HEK293 (cell line): Measurements from ENCODE around the gene TASOR2.

Source experiments
- CTCF ChIA-PET: fragments of 350-600 bp; formaldehyde crosslinking; extraction: SDS; loops from one replicate; lab custom pipeline; 2021; ENCODE audit warnings: antibody characterized with exemption; lab: Yijun Ruan, JAX
- POLR2A ChIA-PET: fragments of 300-600 bp; formaldehyde crosslinking; extraction: SDS; loops from one replicate; lab custom pipeline; 2020; ENCODE audit warnings: antibody characterized with exemption, inconsistent platforms; lab: Yijun Ruan, JAX
- H3K27ac ChIP-seq: fragments of 200-500 bp; sonication (Bioruptor generic); 2 replicates; pipeline ENCODE4 v1.5.1; 2014; ENCODE audit warnings: low read depth, low read length, control low read depth, inconsistent platforms; ENCODE audit errors: extremely low read depth
- H3K36me3 ChIP-seq, 2 experiments: fragments of 200-500 bp in 1 of 2; sonication (Bioruptor generic) in 1 of 2; 1 replicate in 1 of 2; 2 replicates in 1 of 2; pipeline ENCODE4 v1.5.1; 2014 to 2017; ENCODE audit warnings: inconsistent platforms in 2 of 2, low read length in 2 of 2; ENCODE audit not compliant: control insufficient read depth in 2 of 2, insufficient read depth in 1 of 2
- H3K4me1 ChIP-seq: fragments of 200-500 bp; sonication (Bioruptor generic); 2 replicates; pipeline ENCODE4 v1.5.1; 2014; ENCODE audit warnings: mild to moderate bottlenecking, low read length, inconsistent platforms; ENCODE audit not compliant: control insufficient read depth, insufficient read depth
- H3K4me3 ChIP-seq: 2 replicates; pipeline ENCODE4 v1.5.1; 2011; ENCODE audit warnings: low read depth, mild to moderate bottlenecking, control low read depth, low read length, moderate library complexity
- H3K9me3 ChIP-seq: fragments of 200-500 bp; sonication (Bioruptor generic); 2 replicates; pipeline ENCODE4 v1.5.1; 2014; ENCODE audit warnings: low read depth, low read length, inconsistent platforms; ENCODE audit not compliant: control insufficient read depth, insufficient read depth
- EGR2 ChIP-seq: fragments of 450-650 bp; formaldehyde crosslinking; IDR thresholded peaks from 2 replicates; pipeline ENCODE4 v1.5.1; 2016; ENCODE audit warnings: low read depth, missing biosample characterization, missing genetic modification characterization
- KLF1 ChIP-seq: fragments of 450-650 bp; formaldehyde crosslinking; IDR thresholded peaks from 2 replicates; pipeline ENCODE4 v1.5.1; 2016; ENCODE audit warnings: missing biosample characterization, missing genetic modification characterization
- OSR2 ChIP-seq: fragments of 450-650 bp; formaldehyde crosslinking; IDR thresholded peaks from 2 replicates; pipeline ENCODE4 v1.5.1; 2016; ENCODE audit warnings: missing biosample characterization, missing genetic modification characterization
- SP7 ChIP-seq: fragments of 450-650 bp; formaldehyde crosslinking; IDR thresholded peaks from 2 replicates; pipeline ENCODE4 v1.5.1; 2016; ENCODE audit warnings: missing biosample characterization, missing genetic modification characterization
- ZFHX2 ChIP-seq: fragments of 450-650 bp; formaldehyde crosslinking; conservative IDR thresholded peaks from 2 replicates; pipeline ENCODE4 v1.5.1; 2016; ENCODE audit warnings: missing biosample characterization, missing genetic modification characterization
- ZFP69B ChIP-seq: fragments of 450-650 bp; formaldehyde crosslinking; IDR thresholded peaks from 2 replicates; pipeline ENCODE4 v1.5.1; 2016; ENCODE audit warnings: missing biosample characterization, missing genetic modification characterization
- ZNF311 ChIP-seq: fragments of 450-650 bp; formaldehyde crosslinking; IDR thresholded peaks from 2 replicates; pipeline ENCODE4 v1.5.1; 2017; ENCODE audit warnings: missing biosample characterization, missing genetic modification characterization, borderline replicate concordance
- ZNF585B ChIP-seq: fragments of 450-650 bp; formaldehyde crosslinking; IDR thresholded peaks from 2 replicates; pipeline ENCODE4 v1.5.1; 2016; ENCODE audit warnings: missing biosample characterization, missing genetic modification characterization
- ZNF600 ChIP-seq: fragments of 450-650 bp; formaldehyde crosslinking; IDR thresholded peaks from 2 replicates; pipeline ENCODE4 v1.5.1; 2016; ENCODE audit warnings: missing biosample characterization, missing genetic modification characterization
- ZNF660 ChIP-seq: fragments of 450-650 bp; IDR thresholded peaks from 2 replicates; pipeline ENCODE4 v1.5.1; 2018; ENCODE audit warnings: missing biosample characterization, mild to moderate bottlenecking, missing genetic modification characterization
- ZNF747 ChIP-seq: fragments of 450-650 bp; formaldehyde crosslinking; IDR thresholded peaks from 2 replicates; pipeline ENCODE4 v1.5.1; 2016; ENCODE audit warnings: missing biosample characterization, missing genetic modification characterization
- ZNF76 ChIP-seq: fragments of 450-650 bp; formaldehyde crosslinking; IDR thresholded peaks from 2 replicates; pipeline ENCODE4; 2016; ENCODE audit warnings: low read depth, missing biosample characterization, missing genetic modification characterization, borderline replicate concordance
- ZNF768 ChIP-seq: fragments of 450-650 bp; formaldehyde crosslinking; IDR thresholded peaks from 2 replicates; pipeline ENCODE4 v1.5.1; 2018; ENCODE audit warnings: missing biosample characterization, mild to moderate bottlenecking, missing genetic modification characterization
- TF ChIP-seq, protein P1 (sequence below): fragments of 450-650 bp; formaldehyde crosslinking; IDR thresholded peaks from 2 replicates; pipeline ENCODE4 v1.5.0; 2017; ENCODE audit warnings: missing biosample characterization, missing genetic modification characterization, borderline replicate concordance
- TF ChIP-seq, protein P2 (sequence below): fragments of 450-650 bp; formaldehyde crosslinking; IDR thresholded peaks from 2 replicates; pipeline ENCODE4 v1.5.1; 2016; ENCODE audit warnings: missing biosample characterization, missing genetic modification characterization
- TF ChIP-seq, protein P3 (sequence below): fragments of 450-650 bp; formaldehyde crosslinking; IDR thresholded peaks from 2 replicates; pipeline ENCODE4 v1.5.1; 2016; ENCODE audit warnings: missing biosample characterization, missing genetic modification characterization
- TF ChIP-seq, protein P4 (sequence below): fragments of 450-650 bp; formaldehyde crosslinking; IDR thresholded peaks from 2 replicates; pipeline ENCODE4 v1.5.1; 2016; ENCODE audit warnings: missing biosample characterization, missing genetic modification characterization
- TF ChIP-seq, protein P5 (sequence below): fragments of 450-650 bp; formaldehyde crosslinking; IDR thresholded peaks from 2 replicates; pipeline ENCODE4 v1.5.1; 2016; ENCODE audit warnings: missing biosample characterization, missing genetic modification characterization

The TASOR2 gene

DNA sequence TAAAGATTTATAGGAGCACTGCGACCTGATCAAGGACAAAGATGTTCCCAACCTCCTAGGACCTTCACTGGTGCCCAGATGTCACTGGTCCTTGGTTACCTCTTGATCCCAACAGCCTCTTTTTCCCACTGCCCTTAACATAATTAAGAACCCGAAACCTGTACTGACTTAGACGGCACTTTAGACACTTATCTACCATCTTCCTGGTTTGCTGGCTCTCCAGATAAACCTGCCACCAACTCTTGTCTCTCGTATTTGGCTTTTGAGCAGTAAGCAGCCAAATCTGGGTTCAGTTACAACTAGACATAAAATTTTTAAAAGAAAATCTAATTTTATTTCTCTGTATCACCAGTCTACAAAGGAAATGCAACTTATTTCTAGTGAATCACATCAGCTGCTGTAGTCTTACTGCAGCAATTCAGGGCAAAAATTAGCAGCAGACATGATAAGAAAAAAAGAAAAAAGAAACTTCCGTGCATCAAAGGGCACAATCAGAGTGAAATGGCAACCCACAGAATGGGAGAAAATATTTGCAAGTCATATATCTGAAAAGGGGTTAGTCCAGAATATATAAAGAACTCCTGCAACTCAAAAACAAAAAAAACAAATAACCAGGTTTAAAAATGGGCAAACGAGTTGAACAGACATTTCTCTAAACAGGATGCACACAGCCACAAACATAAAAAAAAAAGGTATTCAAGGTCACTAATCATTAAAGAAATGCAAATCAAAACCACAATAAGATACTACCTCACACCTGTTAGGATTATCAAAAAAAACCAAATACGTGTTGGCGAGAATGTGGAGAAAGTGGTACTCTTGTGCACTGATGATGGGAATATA is 27.7 kb upstream of the TASOR2 start:
- H3K9me3 ChIP-seq, result no peaks in the 10 kb centered on the region
- ChIA-PET POLR2A (no interaction called here), CTCF (interaction anchor here (0.6 kb wide), 1 partner anchor 26 kb away, joined by 6 read pairs; no protein-coding TSS in a partner anchor)
- H3K36me3 ChIP-seq, result no peaks in the 10 kb centered on the region
- no peaks in the 10 kb centered on the region; the same call in 1 of the 2 replicates for H3K4me1 ChIP-seq
- no peak overlapping the region for H3K27ac ChIP-seq
- TF ChIP-seq, protein P1, sequence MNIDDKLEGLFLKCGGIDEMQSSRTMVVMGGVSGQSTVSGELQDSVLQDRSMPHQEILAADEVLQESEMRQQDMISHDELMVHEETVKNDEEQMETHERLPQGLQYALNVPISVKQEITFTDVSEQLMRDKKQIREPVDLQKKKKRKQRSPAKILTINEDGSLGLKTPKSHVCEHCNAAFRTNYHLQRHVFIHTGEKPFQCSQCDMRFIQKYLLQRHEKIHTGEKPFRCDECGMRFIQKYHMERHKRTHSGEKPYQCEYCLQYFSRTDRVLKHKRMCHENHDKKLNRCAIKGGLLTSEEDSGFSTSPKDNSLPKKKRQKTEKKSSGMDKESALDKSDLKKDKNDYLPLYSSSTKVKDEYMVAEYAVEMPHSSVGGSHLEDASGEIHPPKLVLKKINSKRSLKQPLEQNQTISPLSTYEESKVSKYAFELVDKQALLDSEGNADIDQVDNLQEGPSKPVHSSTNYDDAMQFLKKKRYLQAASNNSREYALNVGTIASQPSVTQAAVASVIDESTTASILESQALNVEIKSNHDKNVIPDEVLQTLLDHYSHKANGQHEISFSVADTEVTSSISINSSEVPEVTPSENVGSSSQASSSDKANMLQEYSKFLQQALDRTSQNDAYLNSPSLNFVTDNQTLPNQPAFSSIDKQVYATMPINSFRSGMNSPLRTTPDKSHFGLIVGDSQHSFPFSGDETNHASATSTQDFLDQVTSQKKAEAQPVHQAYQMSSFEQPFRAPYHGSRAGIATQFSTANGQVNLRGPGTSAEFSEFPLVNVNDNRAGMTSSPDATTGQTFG (tag by site-specific recombination), result no peak
- TF ChIP-seq OSR2 (no peak), ZNF585B (tag by site-specific recombination) (no peak), ZNF311 (tag by site-specific recombination) (no peak), ZFP69B (tag by site-specific recombination) (no peak), ZNF660 (no peak)
- TF ChIP-seq, protein P2, sequence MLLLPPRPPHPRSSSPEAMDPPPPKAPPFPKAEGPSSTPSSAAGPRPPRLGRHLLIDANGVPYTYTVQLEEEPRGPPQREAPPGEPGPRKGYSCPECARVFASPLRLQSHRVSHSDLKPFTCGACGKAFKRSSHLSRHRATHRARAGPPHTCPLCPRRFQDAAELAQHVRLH, result no peak
- no peak overlapping the region for H3K4me3 ChIP-seq

DNA sequence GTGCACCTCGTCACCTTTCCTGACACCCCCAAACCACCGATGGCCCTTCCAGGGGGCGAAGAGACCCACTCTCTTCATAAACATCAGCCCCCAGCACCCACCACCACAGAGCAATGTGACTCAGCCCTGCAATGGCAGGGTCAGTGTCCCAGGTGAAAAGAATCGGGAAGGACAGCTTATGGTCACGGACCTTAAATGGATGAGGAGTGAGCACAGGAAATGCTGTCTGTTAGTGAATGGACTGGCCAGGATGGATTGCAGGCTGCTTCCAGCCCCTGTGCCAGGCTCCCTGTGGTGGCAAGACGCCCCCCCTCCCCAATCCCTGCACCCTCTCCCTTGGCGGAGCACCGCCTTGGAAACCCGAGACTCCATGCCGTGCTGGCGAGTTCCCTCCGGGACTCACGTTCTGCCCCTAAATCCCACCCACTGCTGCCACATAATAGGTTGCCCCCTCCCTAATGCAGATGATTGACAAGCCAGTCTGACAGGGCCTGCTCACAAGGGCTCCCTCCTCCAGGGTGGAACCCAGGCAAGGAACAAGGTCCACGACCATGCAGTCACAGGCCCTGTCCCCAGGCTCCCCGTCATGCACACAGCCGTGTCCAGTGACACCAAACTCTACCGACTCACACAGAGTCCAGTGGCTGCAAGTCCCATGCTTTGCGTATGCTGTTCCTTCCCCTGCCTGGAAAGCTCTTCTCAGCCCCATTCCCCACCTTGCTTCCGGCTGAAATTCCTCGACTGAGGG is 25.6 kb upstream of the TASOR2 start:
- CTCF ChIA-PET, result interaction anchor here (0.6 to 0.9 kb wide), 2 partner anchors 29 to 118 kb away, joined by 3 to 5 read pairs; no protein-coding TSS in a partner anchor
- POLR2A ChIA-PET, result no interaction called here
- Histone ChIP-seq H3K4me3 (no peak overlapping the region), H3K9me3 (no peaks in the 10 kb centered on the region), H3K27ac (no peak overlapping the region), H3K36me3 (no peaks in the 10 kb centered on the region), H3K4me1 (peaks cover 13% of the 10 kb centered on the region)
- TF ChIP-seq ZNF600 (tag by site-specific recombination) (peak; percentile 64), ZNF76 (tag by site-specific recombination) (no peak), ZNF768 (no peak)
- TF ChIP-seq, protein P3, sequence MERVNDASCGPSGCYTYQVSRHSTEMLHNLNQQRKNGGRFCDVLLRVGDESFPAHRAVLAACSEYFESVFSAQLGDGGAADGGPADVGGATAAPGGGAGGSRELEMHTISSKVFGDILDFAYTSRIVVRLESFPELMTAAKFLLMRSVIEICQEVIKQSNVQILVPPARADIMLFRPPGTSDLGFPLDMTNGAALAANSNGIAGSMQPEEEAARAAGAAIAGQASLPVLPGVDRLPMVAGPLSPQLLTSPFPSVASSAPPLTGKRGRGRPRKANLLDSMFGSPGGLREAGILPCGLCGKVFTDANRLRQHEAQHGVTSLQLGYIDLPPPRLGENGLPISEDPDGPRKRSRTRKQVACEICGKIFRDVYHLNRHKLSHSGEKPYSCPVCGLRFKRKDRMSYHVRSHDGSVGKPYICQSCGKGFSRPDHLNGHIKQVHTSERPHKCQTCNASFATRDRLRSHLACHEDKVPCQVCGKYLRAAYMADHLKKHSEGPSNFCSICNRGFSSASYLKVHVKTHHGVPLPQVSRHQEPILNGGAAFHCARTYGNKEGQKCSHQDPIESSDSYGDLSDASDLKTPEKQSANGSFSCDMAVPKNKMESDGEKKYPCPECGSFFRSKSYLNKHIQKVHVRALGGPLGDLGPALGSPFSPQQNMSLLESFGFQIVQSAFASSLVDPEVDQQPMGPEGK (tag by site-specific recombination), result 0 out of 2 replicates have a peak, but pooled peaks have one; percentile 7

DNA sequence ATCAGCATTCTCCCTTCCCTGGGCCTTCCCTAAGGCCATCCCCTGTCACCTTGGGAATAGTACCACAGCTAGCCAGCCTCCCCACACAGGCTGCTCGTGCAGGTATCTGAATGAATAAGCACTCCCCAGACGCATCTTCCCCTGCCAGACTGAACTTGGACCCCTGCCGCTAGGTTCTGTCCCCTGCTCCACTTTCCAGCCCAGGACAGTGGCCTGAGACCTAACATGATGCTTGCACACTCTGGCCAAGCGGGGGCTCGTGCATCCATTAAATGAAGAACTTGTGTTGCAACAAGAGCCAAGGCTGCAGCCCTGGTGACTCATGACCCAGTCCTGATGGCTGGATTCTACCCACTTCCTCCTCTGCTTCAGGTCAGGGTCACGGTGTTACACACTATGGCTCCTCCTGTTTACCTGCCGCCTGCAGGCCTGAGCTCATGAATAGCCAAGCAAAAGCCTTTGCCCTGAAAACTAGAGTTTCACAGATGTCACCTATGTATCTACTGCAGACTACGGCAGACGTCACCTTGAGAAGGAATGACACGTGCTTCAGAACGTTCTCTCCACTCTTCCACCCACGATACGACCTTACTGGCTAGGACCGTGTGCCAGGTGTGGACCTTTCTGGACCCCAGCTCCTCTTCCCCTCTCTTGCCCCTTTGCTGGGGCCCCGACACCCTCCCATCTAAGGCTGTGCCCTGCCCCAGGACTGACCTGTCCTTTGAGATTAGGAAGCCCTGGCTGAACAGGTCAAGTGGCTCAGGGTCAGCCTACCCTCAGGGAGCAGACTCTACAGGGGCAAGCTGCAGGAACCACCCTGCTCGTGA is 24.7 kb upstream of the TASOR2 start:
- peaks cover 19% of the 10 kb centered on the region for H3K4me1 ChIP-seq
- H3K36me3 ChIP-seq, result no peaks in the 10 kb centered on the region
- ChIA-PET POLR2A (interaction anchor here (0.6 to 1.1 kb wide), 2 partner anchors 29 to 31 kb away, joined by 3 read pairs; no protein-coding TSS in a partner anchor), CTCF (interaction anchor here (0.6 to 1.1 kb wide), 3 partner anchors 30 to 119 kb away, joined by 3 to 5 read pairs (median 4); no protein-coding TSS in a partner anchor)
- H3K4me3 ChIP-seq, result no peak overlapping the region
- H3K9me3 ChIP-seq, result no peaks in the 10 kb centered on the region
- H3K27ac ChIP-seq, result no peak overlapping the region
- TF ChIP-seq SP7 (tag by site-specific recombination), result no peak
- TF ChIP-seq ZFHX2 (tag by site-specific recombination), result peak; percentile 38; the same call in 1 of the 2 replicates
- TF ChIP-seq, protein P4, sequence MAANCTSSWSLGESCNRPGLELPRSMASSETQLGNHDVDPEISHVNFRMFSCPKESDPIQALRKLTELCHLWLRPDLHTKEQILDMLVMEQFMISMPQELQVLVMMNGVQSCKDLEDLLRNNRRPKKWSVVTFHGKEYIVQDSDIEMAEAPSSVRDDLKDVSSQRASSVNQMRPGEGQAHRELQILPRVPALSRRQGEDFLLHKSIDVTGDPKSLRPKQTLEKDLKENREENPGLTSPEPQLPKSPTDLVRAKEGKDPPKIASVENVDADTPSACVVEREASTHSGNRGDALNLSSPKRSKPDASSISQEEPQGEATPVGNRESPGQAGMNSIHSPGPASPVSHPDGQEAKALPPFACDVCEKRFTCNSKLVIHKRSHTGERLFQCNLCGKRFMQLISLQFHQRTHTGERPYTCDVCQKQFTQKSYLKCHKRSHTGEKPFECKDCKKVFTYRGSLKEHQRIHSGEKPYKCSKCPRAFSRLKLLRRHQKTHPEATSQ, result no peak
- no peak for TF ChIP-seq ZNF747 (tag by site-specific recombination)
- TF ChIP-seq KLF1 (tag by site-specific recombination), result no peak
- peak; percentile 45; the same call in 1 of the 2 replicates for TF ChIP-seq EGR2 (tag by site-specific recombination)
- TF ChIP-seq, protein P5, sequence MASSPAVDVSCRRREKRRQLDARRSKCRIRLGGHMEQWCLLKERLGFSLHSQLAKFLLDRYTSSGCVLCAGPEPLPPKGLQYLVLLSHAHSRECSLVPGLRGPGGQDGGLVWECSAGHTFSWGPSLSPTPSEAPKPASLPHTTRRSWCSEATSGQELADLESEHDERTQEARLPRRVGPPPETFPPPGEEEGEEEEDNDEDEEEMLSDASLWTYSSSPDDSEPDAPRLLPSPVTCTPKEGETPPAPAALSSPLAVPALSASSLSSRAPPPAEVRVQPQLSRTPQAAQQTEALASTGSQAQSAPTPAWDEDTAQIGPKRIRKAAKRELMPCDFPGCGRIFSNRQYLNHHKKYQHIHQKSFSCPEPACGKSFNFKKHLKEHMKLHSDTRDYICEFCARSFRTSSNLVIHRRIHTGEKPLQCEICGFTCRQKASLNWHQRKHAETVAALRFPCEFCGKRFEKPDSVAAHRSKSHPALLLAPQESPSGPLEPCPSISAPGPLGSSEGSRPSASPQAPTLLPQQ (tag by site-specific recombination), result no peak
